Activated T-cell treated with anti-CD3 and anti-CD28 coated beads, Interleukin-2, amount 50 U/mL, for 24 hours (primary cell): ENCODE measurements around the gene CERS6.

ENCODE experiments used
- DNase-seq: peaks from one replicate; pipeline ENCODE4 v3.0.0-alpha.2; 2020
- H3K27ac Mint-ChIP-seq: 2 replicates; pipeline ENCODE4 v1.8.0; 2020; ENCODE audit warnings: mild to moderate bottlenecking, mixed read lengths
- H3K27me3 Mint-ChIP-seq: 2 replicates; pipeline ENCODE4 v1.8.0; 2020; ENCODE audit warnings: mixed read lengths
- H3K36me3 Mint-ChIP-seq: 2 replicates; pipeline ENCODE4 v1.8.0; 2020; ENCODE audit warnings: low read depth, mixed read lengths
- H3K4me1 Mint-ChIP-seq: 2 replicates; pipeline ENCODE4 v1.8.0; 2020; ENCODE audit warnings: low read depth, mixed read lengths
- H3K4me3 Mint-ChIP-seq: 2 replicates; pipeline ENCODE4 v1.8.0; 2020; ENCODE audit warnings: mild to moderate bottlenecking, moderate library complexity, mixed read lengths
- H3K9me3 Mint-ChIP-seq: 2 replicates; pipeline ENCODE4 v1.8.0; 2020; ENCODE audit warnings: mixed read lengths

Gene CERS6

GRCh38 chr2:168736649-168737445 is 280.8 kb downstream of the CERS6 start:
- no peak overlapping the region for H3K4me3 Mint-ChIP-seq
- no peaks in the 10 kb centered on the region for H3K27me3 Mint-ChIP-seq
- H3K27ac Mint-ChIP-seq: no peak overlapping the region
- peaks cover 6% of the 10 kb centered on the region for H3K4me1 Mint-ChIP-seq
- H3K9me3 Mint-ChIP-seq: no peaks in the 10 kb centered on the region
- H3K36me3 Mint-ChIP-seq: peaks cover 4% of the 10 kb centered on the region
- no peak for DNase-seq

DNA sequence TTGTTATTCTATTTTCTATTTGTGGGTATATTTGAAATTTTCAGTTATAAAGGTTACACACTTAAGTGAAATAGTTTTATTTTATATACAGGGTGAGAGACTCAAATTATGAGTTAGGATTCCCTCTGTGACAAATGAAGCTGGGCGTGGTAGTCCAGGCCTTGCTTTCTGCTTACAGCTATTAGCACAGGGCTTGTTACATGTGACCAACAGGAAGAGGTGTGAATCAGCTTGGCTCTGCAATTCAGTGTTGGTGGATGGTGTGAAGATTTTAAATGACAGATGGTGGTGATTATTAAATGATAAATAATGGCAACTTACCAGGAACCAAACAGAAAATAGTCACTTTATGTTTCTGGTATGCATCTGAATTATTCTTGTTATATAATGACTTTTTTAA is 282.0 kb downstream of the CERS6 start:
- H3K4me3 Mint-ChIP-seq: no peak overlapping the region
- H3K9me3 Mint-ChIP-seq: no peaks in the 10 kb centered on the region
- no peak overlapping the region for H3K27ac Mint-ChIP-seq
- H3K27me3 Mint-ChIP-seq: no peaks in the 10 kb centered on the region
- H3K4me1 Mint-ChIP-seq: peaks cover 6% of the 10 kb centered on the region
- H3K36me3 Mint-ChIP-seq: peaks cover 4% of the 10 kb centered on the region
- DNase-seq: no peak

DNA sequence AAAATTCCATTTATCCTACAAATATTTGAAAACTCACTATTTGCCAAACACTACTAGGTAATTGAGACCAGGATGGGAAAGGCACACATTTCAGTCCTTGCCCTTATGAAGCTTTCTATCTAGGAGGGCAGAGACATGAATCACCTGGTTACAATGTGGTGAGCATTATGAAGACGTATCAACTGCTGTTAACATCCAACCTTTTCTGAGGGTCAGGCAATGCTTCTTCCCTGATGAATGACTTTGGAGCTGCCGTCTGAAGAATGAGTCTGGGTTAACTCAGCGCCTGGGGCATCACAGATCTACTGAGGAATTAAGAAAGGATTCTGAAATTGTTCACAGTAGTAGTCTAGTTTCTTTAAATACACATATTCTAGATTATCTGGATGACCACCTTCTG is 284.3 kb downstream of the CERS6 start:
- Mint-ChIP-seq H3K4me3 (no peak overlapping the region), H3K27ac (no peak overlapping the region), H3K36me3 (peaks cover 6% of the 10 kb centered on the region), H3K9me3 (no peaks in the 10 kb centered on the region), H3K4me1 (peaks cover 10% of the 10 kb centered on the region), H3K27me3 (no peaks in the 10 kb centered on the region)
- DNase-seq: no peak

- no peak overlapping the region for H3K27ac Mint-ChIP-seq
- H3K36me3 Mint-ChIP-seq: peaks cover 8% of the 10 kb centered on the region
- H3K4me3 Mint-ChIP-seq: no peak overlapping the region
- H3K27me3 Mint-ChIP-seq: no peaks in the 10 kb centered on the region
- peaks cover 10% of the 10 kb centered on the region for H3K4me1 Mint-ChIP-seq
- no peak for DNase-seq
- H3K9me3 Mint-ChIP-seq: no peaks in the 10 kb centered on the region
Measured at GRCh38 chr2:168740788-168741187, 284.7 kb downstream of the CERS6 start.

GRCh38 chr2:168742258-168742932 is 286.3 kb downstream of the CERS6 start:
- Mint-ChIP-seq H3K4me3 (no peak overlapping the region), H3K9me3 (no peaks in the 10 kb centered on the region), H3K27me3 (no peaks in the 10 kb centered on the region), H3K4me1 (peaks cover 9% of the 10 kb centered on the region), H3K36me3 (peaks cover 10% of the 10 kb centered on the region), H3K27ac (no peak overlapping the region)
- no peak for DNase-seq

DNA sequence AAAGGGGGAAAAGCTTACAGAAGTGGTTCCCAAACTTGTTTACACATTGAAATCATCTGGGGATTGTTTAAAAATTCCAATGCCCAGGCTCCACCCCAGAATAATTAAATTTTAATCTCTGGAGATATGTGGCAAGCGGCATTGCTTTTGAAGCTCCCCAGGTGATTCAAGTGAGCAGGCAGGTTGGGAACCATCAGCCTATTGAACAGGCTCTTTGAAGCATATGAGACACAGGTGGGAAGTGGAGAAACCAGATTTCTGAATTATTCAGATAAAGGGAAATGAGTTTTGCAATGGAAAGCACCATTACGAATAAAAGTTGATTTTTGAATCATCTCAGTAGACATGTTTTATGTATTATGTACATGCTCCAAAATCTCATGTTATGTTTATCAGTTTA is 288.8 kb downstream of the CERS6 start:
- Mint-ChIP-seq H3K27me3 (no peaks in the 10 kb centered on the region), H3K4me3 (no peak overlapping the region), H3K9me3 (no peaks in the 10 kb centered on the region), H3K27ac (no peak overlapping the region), H3K4me1 (peaks cover 23% of the 10 kb centered on the region), H3K36me3 (peaks cover 7% of the 10 kb centered on the region)
- DNase-seq: no peak

- Mint-ChIP-seq H3K27ac (no peak overlapping the region), H3K4me3 (no peak overlapping the region), H3K9me3 (no peaks in the 10 kb centered on the region), H3K4me1 (peaks cover 55% of the 10 kb centered on the region), H3K27me3 (no peaks in the 10 kb centered on the region), H3K36me3 (peaks cover 7% of the 10 kb centered on the region)
- DNase-seq: no peak
Measured at GRCh38 chr2:168748461-168748860, 292.4 kb downstream of the CERS6 start.

DNA sequence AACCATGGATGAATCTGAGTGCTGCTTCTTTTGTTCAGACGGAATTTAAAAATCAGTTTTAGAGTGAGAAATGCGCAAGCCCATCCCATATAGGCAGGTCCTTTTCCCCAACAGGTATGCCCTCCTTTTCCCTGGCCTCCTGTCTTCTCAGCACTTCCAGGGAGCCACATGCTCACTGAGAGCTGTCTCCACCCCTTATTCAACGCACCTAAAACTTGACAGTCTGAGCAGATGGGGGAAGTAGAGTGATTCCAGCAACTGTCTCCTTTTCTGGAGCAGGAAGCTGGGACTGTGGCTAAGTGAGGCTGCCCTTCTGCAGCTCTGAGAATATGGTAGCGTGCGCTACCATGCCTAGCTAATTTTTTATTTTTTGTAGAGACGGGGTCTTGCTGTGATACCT is 293.2 kb downstream of the CERS6 start:
- no peak overlapping the region for H3K27ac Mint-ChIP-seq
- no peaks in the 10 kb centered on the region for H3K9me3 Mint-ChIP-seq
- H3K27me3 Mint-ChIP-seq: no peaks in the 10 kb centered on the region
- H3K36me3 Mint-ChIP-seq: peaks cover 9% of the 10 kb centered on the region
- H3K4me3 Mint-ChIP-seq: no peak overlapping the region
- DNase-seq: no peak
- H3K4me1 Mint-ChIP-seq: peaks cover 59% of the 10 kb centered on the region

DNA sequence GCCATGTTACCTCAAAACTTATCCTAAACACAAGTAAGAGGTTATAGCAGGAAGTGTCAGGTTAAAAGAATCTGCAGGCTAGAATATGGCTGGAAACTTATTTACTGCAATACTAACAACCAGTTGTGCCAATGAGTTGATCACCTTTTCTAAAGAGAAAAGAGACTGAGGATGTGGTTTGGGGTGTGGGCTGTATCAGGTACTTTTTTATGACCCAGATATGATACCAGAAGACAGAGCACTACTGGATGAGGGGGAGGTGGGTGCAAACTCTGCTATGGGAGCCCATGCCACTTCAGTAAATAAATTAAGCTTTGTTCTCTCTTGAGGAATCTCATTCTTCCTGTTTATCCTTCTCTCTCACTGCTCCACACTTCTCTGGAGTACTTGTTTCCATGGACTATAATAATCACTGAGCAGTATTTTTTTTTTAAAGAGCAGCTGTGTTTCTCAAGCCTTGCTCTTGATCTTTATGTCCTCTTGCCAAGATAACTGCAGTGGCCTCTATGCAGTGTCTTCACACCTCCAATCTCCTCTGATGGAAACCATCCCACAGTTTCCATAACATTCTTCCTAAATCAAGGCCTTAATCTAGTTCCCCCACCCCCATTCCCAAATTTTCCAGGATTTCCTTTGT is 295.1 kb downstream of the CERS6 start:
- Mint-ChIP-seq H3K4me3 (no peak overlapping the region), H3K27ac (peak overlapping the region; percentile 54), H3K9me3 (no peaks in the 10 kb centered on the region), H3K4me1 (peaks cover 71% of the 10 kb centered on the region), H3K27me3 (no peaks in the 10 kb centered on the region), H3K36me3 (peaks cover 8% of the 10 kb centered on the region)
- DNase-seq: no peak

DNA sequence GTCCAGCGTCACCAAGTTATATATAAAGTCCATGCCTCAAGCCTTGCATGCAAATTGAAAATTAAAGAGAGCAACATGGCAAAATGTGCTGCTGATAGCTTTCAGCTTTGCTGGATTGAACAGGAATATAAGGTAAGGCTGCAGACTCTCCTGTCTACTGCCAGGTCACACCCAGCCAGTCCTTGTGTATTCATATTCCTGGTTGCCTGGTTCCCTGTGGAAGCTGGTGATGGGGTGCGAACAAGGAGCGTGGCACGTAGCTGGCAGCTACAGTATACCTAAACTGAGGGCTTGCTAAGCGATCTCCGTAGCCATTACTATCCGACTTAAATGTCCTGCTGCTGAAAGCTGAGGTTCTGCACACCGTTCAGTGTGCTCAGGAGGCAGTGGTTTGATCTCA is 296.3 kb downstream of the CERS6 start:
- no peaks in the 10 kb centered on the region for H3K9me3 Mint-ChIP-seq
- no peak for DNase-seq
- H3K4me3 Mint-ChIP-seq: no peak overlapping the region
- H3K36me3 Mint-ChIP-seq: peaks cover 9% of the 10 kb centered on the region
- H3K27ac Mint-ChIP-seq: no peak overlapping the region
- H3K27me3 Mint-ChIP-seq: no peaks in the 10 kb centered on the region
- peaks cover 82% of the 10 kb centered on the region for H3K4me1 Mint-ChIP-seq

DNA sequence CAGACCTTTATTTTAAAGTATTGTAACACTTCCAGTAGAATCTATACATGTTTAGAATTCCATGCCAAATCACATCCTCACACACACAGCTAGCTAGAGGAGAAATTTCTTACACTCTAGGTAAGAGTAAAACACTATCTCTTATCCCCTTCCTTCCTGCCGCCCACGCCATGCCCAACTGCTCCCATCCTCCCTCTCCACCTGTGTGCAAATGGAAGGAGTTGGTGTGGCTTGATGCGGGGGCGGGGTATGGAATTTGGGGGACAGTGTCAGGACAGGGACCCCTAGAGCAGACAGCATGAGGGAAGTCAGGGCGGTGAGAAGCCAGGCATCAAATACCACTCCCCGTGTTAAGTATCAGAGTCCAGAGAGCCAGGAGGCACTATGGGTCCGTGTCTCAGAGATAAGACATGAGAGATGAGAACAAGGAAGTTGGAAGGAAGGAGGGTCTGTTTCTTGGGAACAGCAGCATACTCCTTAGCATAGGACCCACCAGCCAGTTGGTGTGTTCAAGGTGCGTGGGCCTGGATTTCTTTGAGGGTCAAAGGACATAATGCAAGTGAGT is 297.8 kb downstream of the CERS6 start:
- no peaks in the 10 kb centered on the region for H3K9me3 Mint-ChIP-seq
- H3K4me3 Mint-ChIP-seq: no peak overlapping the region
- H3K36me3 Mint-ChIP-seq: peaks cover 9% of the 10 kb centered on the region
- no peak for DNase-seq
- no peak overlapping the region for H3K27ac Mint-ChIP-seq
- no peaks in the 10 kb centered on the region for H3K27me3 Mint-ChIP-seq
- peaks cover 87% of the 10 kb centered on the region for H3K4me1 Mint-ChIP-seq

DNA sequence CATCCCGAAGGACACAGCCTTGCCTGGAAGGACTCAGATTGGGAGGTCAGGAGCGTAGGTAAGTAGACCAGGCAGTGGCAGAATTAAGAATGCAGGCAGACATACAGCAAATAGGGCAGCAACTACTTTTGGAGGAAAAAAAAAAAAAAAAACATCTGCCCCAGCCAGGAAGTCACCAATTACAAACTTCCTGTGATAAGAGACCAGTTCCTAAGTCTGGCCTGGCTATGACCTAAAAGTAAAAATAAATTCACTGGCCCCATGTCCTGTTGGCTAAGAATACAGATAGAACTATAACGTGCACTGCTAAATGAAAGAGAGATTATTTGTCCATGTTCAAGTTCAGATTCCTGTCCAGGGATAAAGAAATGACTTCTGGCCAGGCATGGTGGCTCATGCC is 301.2 kb downstream of the CERS6 start:
- Mint-ChIP-seq H3K27me3 (no peaks in the 10 kb centered on the region), H3K4me3 (no peak overlapping the region), H3K4me1 (peaks cover 58% of the 10 kb centered on the region), H3K36me3 (peaks cover 12% of the 10 kb centered on the region), H3K27ac (no peak overlapping the region), H3K9me3 (no peaks in the 10 kb centered on the region)
- DNase-seq: no peak

DNA sequence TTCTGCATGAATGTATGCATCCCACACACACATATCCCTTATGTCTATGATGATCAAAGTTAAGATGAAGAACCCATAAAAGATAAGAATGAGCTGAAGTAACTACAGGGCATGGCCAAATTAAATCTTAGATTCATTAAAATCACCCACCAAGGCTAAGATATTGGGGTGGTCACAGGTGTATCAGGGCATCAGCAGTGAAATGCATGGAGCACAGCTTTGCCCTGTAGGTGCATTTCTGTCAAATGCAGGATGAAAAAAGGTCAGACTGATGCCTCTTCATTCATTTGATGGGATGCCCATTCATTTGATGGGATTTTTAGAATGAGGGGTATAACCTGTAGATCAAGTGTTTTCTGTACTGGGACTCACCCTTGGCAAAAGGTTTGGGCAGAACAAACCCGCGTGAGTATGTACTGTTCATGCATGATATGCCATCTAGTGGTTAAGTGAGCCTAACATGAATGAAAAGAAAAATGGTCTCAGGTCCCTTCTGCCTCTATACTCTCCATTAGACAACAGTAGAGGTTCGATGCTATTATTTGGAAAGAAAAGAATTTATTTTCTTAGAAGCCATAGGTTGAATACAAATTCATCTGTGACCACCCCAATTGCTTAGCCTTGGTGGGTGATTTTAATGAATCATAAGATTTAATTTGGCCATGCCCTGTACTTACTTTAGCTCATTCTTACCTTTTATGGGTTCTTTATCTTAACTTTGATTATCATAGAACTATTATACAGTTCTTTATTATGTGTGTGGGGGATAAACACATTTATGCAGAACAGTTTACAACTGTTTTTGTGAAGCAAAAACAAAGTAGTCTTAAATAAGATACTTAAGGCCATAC is 303.1 kb downstream of the CERS6 start:
- H3K27ac Mint-ChIP-seq: no peak overlapping the region
- no peak overlapping the region for H3K4me3 Mint-ChIP-seq
- no peaks in the 10 kb centered on the region for H3K9me3 Mint-ChIP-seq
- no peak for DNase-seq
- H3K4me1 Mint-ChIP-seq: peaks cover 42% of the 10 kb centered on the region
- H3K27me3 Mint-ChIP-seq: no peaks in the 10 kb centered on the region
- peaks cover 12% of the 10 kb centered on the region for H3K36me3 Mint-ChIP-seq

GRCh38 chr2:168765401-168765800 is 309.3 kb downstream of the CERS6 start:
- DNase-seq: no peak
- Mint-ChIP-seq H3K27ac (no peak overlapping the region), H3K4me1 (peaks cover 11% of the 10 kb centered on the region), H3K27me3 (no peaks in the 10 kb centered on the region), H3K4me3 (no peak overlapping the region), H3K36me3 (peaks cover 55% of the 10 kb centered on the region), H3K9me3 (no peaks in the 10 kb centered on the region)
